Endothelial cell of umbilical vein (primary cell): ENCODE data around the gene KCNG3. TPM values are rescaled to one million over a fixed set of nuclear protein-coding genes. Genes with fewer than 3 reads are reported as not detected.

ENCODE experiments used
- BruUV-seq: library from RNA; stranded (reverse); fragments of 400-500 nt; replicated peaks from 2 replicates; lab custom pipeline; 2021; lab: Mats Ljungman, UMichigan
- CTCF ChIA-PET: fragments of 300-600, 350-600 bp; sonication (Branson Sonifier 250); formaldehyde crosslinking; loops from one replicate; lab custom pipeline; 2021; ENCODE audit warnings: antibody characterized with exemption, inconsistent platforms; lab: Charles Lee
- POLR2A ChIA-PET: fragments of 300-600, 350-600 bp; sonication (Branson Sonifier 250); formaldehyde crosslinking; loops from one replicate; lab custom pipeline; 2021; ENCODE audit warnings: antibody characterized with exemption, inconsistent platforms; lab: Charles Lee
- DNase-seq: peaks from one replicate; pipeline ENCODE4 v3.0.0-alpha.2; 2011; ENCODE audit warnings: low read depth, low spot score
- FAIRE-seq: peaks from 2 replicates; lab custom pipeline; 2011; peaks lifted over from hg19 to GRCh38; lab: Jason Lieb, UNC
- H2AFZ ChIP-seq: 2 replicates; pipeline ENCODE4 v1.6.0; 2012; ENCODE audit warnings: low read depth, low read length, control low read depth, inconsistent platforms
- H3K27ac ChIP-seq: 2 replicates; pipeline ENCODE4 v1.5.1; 2011; ENCODE audit warnings: low read depth, mild to moderate bottlenecking, control low read depth, low read length, moderate library complexity; ENCODE audit not compliant: insufficient read depth
- H3K27me3 ChIP-seq, 2 experiments: 2 replicates each; pipeline versions ENCODE4 v1.6.0 to v1.6.1; 2011; ENCODE audit warnings: low read length in 2 of 2, mixed read lengths in 1 of 2; ENCODE audit not compliant: control insufficient read depth in 2 of 2, insufficient read depth in 2 of 2
- H3K36me3 ChIP-seq, 2 experiments: 2 replicates in 1 of 2; 3 replicates in 1 of 2; pipeline ENCODE4 v1.5.1; 2011; ENCODE audit warnings: low read length in 2 of 2, mild to moderate bottlenecking in 1 of 2, moderate library complexity in 1 of 2; ENCODE audit not compliant: control insufficient read depth in 2 of 2, insufficient read depth in 2 of 2; ENCODE audit errors: extremely low read depth in 1 of 2
- H3K4me1 ChIP-seq: 3 replicates; pipeline ENCODE4 v1.5.1; 2011; ENCODE audit warnings: mild to moderate bottlenecking, low read length; ENCODE audit not compliant: control insufficient read depth, insufficient read depth; ENCODE audit errors: extremely low read depth
- H3K4me2 ChIP-seq: 2 replicates; pipeline ENCODE4 v1.6.1; 2011; ENCODE audit warnings: low read length, control low read depth, mixed read lengths; ENCODE audit not compliant: insufficient read depth
- H3K4me3 ChIP-seq, 3 experiments: fragments of 200-600 bp in 1 of 3; sonication (generic), shearing (Covaris generic) in 1 of 3; replicated peaks in 1 of 3; 2 replicates each; pipeline ENCODE4 v1.5.1; 2011 to 2016; ENCODE audit warnings: control low read depth in 3 of 3, low read length in 3 of 3, mild to moderate bottlenecking in 2 of 3, inconsistent platforms in 1 of 3, low read depth in 1 of 3, moderate library complexity in 1 of 3; ENCODE audit not compliant: insufficient read depth in 1 of 3
- H3K79me2 ChIP-seq: 2 replicates; pipeline ENCODE4 v1.6.0; 2012; ENCODE audit warnings: low read length, inconsistent platforms; ENCODE audit not compliant: control insufficient read depth, insufficient read depth
- H3K9ac ChIP-seq: replicated peaks from 2 replicates; pipeline ENCODE3; 2011; ENCODE audit warnings: low read length, control low read depth; ENCODE audit not compliant: insufficient read depth; ENCODE audit errors: extremely low read depth
- H3K9me1 ChIP-seq: replicated peaks from 3 replicates; pipeline ENCODE4 v1.6.0; 2011; ENCODE audit warnings: mild to moderate bottlenecking, low read length; ENCODE audit not compliant: control insufficient read depth, insufficient read depth; ENCODE audit errors: extremely low read depth
- H3K9me3 ChIP-seq: replicated peaks from 2 replicates; pipeline ENCODE4 v1.5.1; 2012; ENCODE audit warnings: low read length, inconsistent platforms; ENCODE audit not compliant: control insufficient read depth, insufficient read depth
- H4K20me1 ChIP-seq: replicated peaks from 2 replicates; pipeline ENCODE3; 2011; ENCODE audit warnings: mild to moderate bottlenecking, low read length; ENCODE audit not compliant: control insufficient read depth, insufficient read depth; ENCODE audit errors: extremely low read depth
- EZH2 ChIP-seq: IDR thresholded peaks from 2 replicates; pipeline ENCODE4 v1.6.1; 2012; ENCODE audit warnings: borderline replicate concordance, low read depth, mild to moderate bottlenecking, moderate library complexity, low read length, inconsistent platforms; ENCODE audit not compliant: severe bottlenecking
- FOS ChIP-seq: IDR thresholded peaks from 2 replicates; pipeline ENCODE4 v1.6.1; 2011; ENCODE audit warnings: mild to moderate bottlenecking, low read length, moderate library complexity, borderline replicate concordance; ENCODE audit not compliant: insufficient read depth
- GATA2 ChIP-seq: IDR thresholded peaks from 2 replicates; pipeline ENCODE4 v1.7.0; 2011; ENCODE audit warnings: low read depth, mild to moderate bottlenecking, moderate library complexity, mixed read lengths, low read length; ENCODE audit not compliant: insufficient read length, insufficient read depth
- JUN ChIP-seq: IDR thresholded peaks from 2 replicates; pipeline ENCODE4 v1.6.1; 2011; ENCODE audit warnings: borderline replicate concordance, low read depth; ENCODE audit not compliant: insufficient read length, insufficient read depth
- MAX ChIP-seq: IDR thresholded peaks from 2 replicates; pipeline ENCODE4 v1.6.1; 2011; ENCODE audit not compliant: insufficient read depth, insufficient read length
- MYC ChIP-seq: IDR thresholded peaks from one replicate; pipeline ENCODE4 v1.6.1; 2011; ENCODE audit warnings: mild to moderate bottlenecking, low read depth, low read length
- POLR2A ChIP-seq: IDR thresholded peaks from 2 replicates; pipeline ENCODE4 v1.6.1; 2012; ENCODE audit warnings: low read depth, mild to moderate bottlenecking, control low read depth, low read length
- POLR2AphosphoS5 ChIP-seq: IDR thresholded peaks from 2 replicates; pipeline ENCODE4 v1.6.1; 2012; ENCODE audit warnings: low read depth, mild to moderate bottlenecking, control low read depth, low read length, moderate library complexity; ENCODE audit not compliant: insufficient read depth
- dilution Hi-C: fragments of 300-500 bp; cut with MboI; formaldehyde crosslinking; loops from one replicate; pipeline ENCODE4 v1.15.0; 2019; ENCODE audit warnings: low sequenced_read_pairs; ENCODE audit not compliant: extremely low pct_ligation_motif_present
- intact Hi-C: fragments of 100-400 bp; cut with micrococcal nuclease; formaldehyde crosslinking; loops from one replicate; pipeline ENCODE4 v1.10.0; 2022
- polyA plus RNA-seq, 4 experiments: library from polyadenylated mRNA; depleted of rRNA in 3 of 4; stranded (reverse) in 3 of 4; unstranded in 1 of 4; fragments of >200 nt; gene quantifications; 2 replicates each; pipeline versions ENCODE4 v1.2.1 to v1.2.3, GENCODE V29; 2011 to 2012; ENCODE audit warnings: missing spikeins in 1 of 4
- total RNA-seq: library from RNA; stranded (reverse); gene quantifications from 2 replicates; pipeline ENCODE4 v1.2.3, GENCODE V29; 2021
- TF ChIP-seq, protein P1 (sequence below), 2 donors: IDR thresholded peaks; 1 replicate in 1 of 2; 2 replicates in 1 of 2; pipeline ENCODE4 v1.5.1; 2011; ENCODE audit warnings: low read length in 2 of 2, mild to moderate bottlenecking in 2 of 2, moderate library complexity in 2 of 2, control low read depth in 1 of 2, inconsistent platforms in 1 of 2, low read depth in 1 of 2; ENCODE audit not compliant: insufficient read depth in 1 of 2; ENCODE audit errors: extremely low read depth in 1 of 2

Gene KCNG3
- total and polyA plus RNA-seq, 2 donors (not counting 3 experiments of a cell fraction or from before 2014, with no cell fraction given), result 0.15 TPM; not detected in 1

DNA sequence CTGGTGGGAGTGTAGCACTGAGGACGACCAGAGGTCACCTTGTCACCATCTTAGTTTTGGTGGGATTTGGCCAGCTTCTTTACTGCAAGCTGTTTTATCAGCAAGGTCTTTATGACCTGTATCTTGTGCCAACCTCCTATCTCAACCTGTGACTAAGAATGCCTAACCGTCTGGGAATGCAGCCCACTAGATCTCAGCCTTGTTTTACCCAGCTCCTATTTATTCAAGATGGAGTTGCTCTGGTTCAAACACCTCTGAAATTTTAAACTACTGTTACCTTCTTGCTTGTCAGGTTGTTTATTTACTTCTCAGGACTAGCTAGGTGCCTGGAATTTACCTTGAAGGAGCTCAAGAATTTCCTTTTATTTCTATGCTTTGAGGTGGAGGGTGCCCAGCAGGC lies 9.5 kb upstream of the KCNG3 start:
- dilution Hi-C loops (no loop called here), intact Hi-C loops (no loop called here)
- Histone ChIP-seq H3K4me3 (no peak overlapping the region), H3K4me2 (no peak overlapping the region), H4K20me1 (no peaks in the 10 kb centered on the region), H2AFZ (no peak overlapping the region), H3K79me2 (no peaks in the 10 kb centered on the region), H3K27ac (no peak overlapping the region), H3K27me3 (no peaks in the 10 kb centered on the region), H3K4me1 (no peaks in the 10 kb centered on the region), H3K9ac (no peak overlapping the region), H3K9me3 (no peaks in the 10 kb centered on the region), H3K9me1 (no peaks in the 10 kb centered on the region), H3K36me3 (no peaks in the 10 kb centered on the region)
- no peak for DNase-seq
- peak; percentile 4 for FAIRE-seq
- no peak for TF ChIP-seq POLR2A
- TF ChIP-seq, protein P1, sequence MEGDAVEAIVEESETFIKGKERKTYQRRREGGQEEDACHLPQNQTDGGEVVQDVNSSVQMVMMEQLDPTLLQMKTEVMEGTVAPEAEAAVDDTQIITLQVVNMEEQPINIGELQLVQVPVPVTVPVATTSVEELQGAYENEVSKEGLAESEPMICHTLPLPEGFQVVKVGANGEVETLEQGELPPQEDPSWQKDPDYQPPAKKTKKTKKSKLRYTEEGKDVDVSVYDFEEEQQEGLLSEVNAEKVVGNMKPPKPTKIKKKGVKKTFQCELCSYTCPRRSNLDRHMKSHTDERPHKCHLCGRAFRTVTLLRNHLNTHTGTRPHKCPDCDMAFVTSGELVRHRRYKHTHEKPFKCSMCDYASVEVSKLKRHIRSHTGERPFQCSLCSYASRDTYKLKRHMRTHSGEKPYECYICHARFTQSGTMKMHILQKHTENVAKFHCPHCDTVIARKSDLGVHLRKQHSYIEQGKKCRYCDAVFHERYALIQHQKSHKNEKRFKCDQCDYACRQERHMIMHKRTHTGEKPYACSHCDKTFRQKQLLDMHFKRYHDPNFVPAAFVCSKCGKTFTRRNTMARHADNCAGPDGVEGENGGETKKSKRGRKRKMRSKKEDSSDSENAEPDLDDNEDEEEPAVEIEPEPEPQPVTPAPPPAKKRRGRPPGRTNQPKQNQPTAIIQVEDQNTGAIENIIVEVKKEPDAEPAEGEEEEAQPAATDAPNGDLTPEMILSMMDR (IDR thresholded peaks at IDR 0.05; ENCODE audit: extremely low read depth in 1 of 2, insufficient read depth in 1 of 2, low read depth in 1 of 2, low read length in 2 of 2), result no peak
- TF ChIP-seq POLR2AphosphoS5, result no peak
- TF ChIP-seq MAX, result no peak
- TF ChIP-seq JUN, result no peak
- no peak for TF ChIP-seq FOS
- TF ChIP-seq GATA2, result no peak
- TF ChIP-seq MYC, result no peak
- no peak for TF ChIP-seq EZH2
- BruUV-seq, result no TSS peak
- CTCF ChIA-PET, result interaction anchor here (1.4 to 1.6 kb wide), 2 partner anchors 8 to 160 kb away, joined by 6 read pairs; no protein-coding TSS in a partner anchor
- POLR2A ChIA-PET, result no interaction called here
